ENCODE results near the gene TRPM4. TPM values are rescaled to one million over a fixed set of nuclear protein-coding genes. Genes with fewer than 3 reads are reported as not detected.

TRPM4 gene
- total RNA-seq, 2 experiments from 2014 or later, result 0.40 to 0.54 TPM

DNA sequence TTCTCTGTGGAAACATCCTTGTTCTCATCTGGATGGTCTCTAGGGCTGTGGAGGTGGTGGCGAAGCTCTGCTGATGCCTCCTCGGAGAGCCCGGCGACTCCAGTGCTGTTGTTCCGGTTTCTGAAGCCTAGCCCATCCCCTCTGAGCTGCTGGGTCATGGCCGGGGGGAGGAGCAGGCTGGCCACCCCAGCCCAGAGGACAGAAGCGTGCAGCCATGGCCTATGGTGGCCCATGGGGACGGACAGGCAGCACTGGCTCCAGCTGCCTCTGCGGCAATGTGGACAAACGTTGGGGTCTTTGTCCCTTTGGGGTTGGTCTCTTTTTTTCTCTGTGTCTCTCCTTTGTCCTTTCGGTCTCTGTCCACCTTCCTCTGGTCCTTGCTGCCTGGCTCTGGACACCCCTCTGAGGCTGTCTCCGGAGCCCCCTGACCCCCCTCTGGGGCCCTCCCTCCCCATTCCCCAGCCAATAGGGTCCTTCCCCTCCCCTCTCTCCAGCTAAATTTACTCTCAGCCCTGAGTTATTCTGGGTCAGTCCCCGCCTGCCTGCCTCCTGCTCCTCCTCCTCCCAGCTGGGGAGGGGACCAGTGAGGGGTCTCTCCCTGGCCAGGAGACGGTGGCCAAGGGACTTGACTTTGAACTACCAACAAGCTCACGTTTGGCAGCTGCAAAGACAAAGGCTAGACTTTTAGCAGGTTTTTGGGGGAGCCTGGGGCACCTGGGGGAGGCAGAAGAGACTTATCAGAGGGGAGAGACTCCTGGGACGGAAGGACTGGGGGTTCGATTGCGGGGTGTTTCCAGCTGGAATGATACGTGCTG lies 2.4 kb upstream of the TRPM4 start, which contains the start of gene HRC:
Gene HRC, minus strand, starts transcription at position 392 of the 815 bp plus-strand sequence. Its CDS starts 159 bp downstream, at position 233.
- H3K4me3 Mint-ChIP-seq, result no peak within 1 kb of the TSS

GRCh38 chr19:49155820-49156346 lies 1.7 kb upstream of the TRPM4 start:
- DNase-seq, result no peak
- POLR2A ChIA-PET, result no interaction called here
- H3K27me3 Mint-ChIP-seq, result peaks cover 66% of the 10 kb centered on the region

More for the DNA sequence above, 2.4 kb upstream of the TRPM4 start, which contains the start of gene HRC:
- intact Hi-C loops (cut with micrococcal nuclease), result no loop called here
- H3K36me3 Mint-ChIP-seq (ENCODE audit: low read depth), result no peaks in the 10 kb centered on the region
- POLR2A ChIA-PET, result no interaction called here
- H3K27me3 Mint-ChIP-seq, result peaks cover 64% of the 10 kb centered on the region
- H3K4me1 Mint-ChIP-seq (ENCODE audit: low read depth), result peaks cover 16% of the 10 kb centered on the region
- CTCF ChIA-PET, result interaction anchor here (1.0 kb wide), 1 partner anchor 57 kb away, joined by 3 read pairs; no protein-coding TSS in a partner anchor
- H3K27ac Mint-ChIP-seq, result no peak within 1 kb of the TSS
- no peak for TF ChIP-seq CTCF (IDR thresholded peaks at IDR 0.05)
- DNase-seq (no peak), ATAC-seq (no peak)
- peaks cover 2% of the 10 kb centered on the region for H3K9me3 Mint-ChIP-seq

GRCh38 chr19:49160450-49161189 lies 3.0 kb downstream of the TRPM4 start:
- H3K4me1 Mint-ChIP-seq (ENCODE audit: low read depth), result peaks cover 7% of the 10 kb centered on the region
- TF ChIP-seq CTCF (IDR thresholded peaks at IDR 0.05), result no peak
- H3K27me3 Mint-ChIP-seq, result peaks cover 32% of the 10 kb centered on the region
- H3K9me3 Mint-ChIP-seq, result no peaks in the 10 kb centered on the region
- H3K36me3 Mint-ChIP-seq (ENCODE audit: low read depth), result no peaks in the 10 kb centered on the region
- intact Hi-C loops (cut with micrococcal nuclease), result no loop called here
- no peak overlapping the region for H3K4me3 Mint-ChIP-seq
- ChIA-PET CTCF (interaction anchor here (0.8 to 3.3 kb wide), 5 partner anchors 17 to 79 kb away, joined by 3 to 19 read pairs (median 3); no protein-coding TSS in a partner anchor), POLR2A (no interaction called here)
- no peak for DNase-seq
- no peak for ATAC-seq
- no peak overlapping the region for H3K27ac Mint-ChIP-seq

More at GRCh38 chr19:49155820-49156346, 1.7 kb upstream of the TRPM4 start:
- TF ChIP-seq CTCF (IDR thresholded peaks at IDR 0.05), result no peak
- intact Hi-C loops (cut with micrococcal nuclease), result no loop called here
- no peak overlapping the region for H3K27ac Mint-ChIP-seq
- H3K9me3 Mint-ChIP-seq, result peaks cover 2% of the 10 kb centered on the region
- peaks cover 14% of the 10 kb centered on the region for H3K4me1 Mint-ChIP-seq (ENCODE audit: low read depth)
- no peak overlapping the region for H3K4me3 Mint-ChIP-seq
- no peaks in the 10 kb centered on the region for H3K36me3 Mint-ChIP-seq (ENCODE audit: low read depth)
- ATAC-seq, result no peak
- CTCF ChIA-PET, result interaction anchor here (1.0 kb wide), 1 partner anchor 58 kb away, joined by 3 read pairs; no protein-coding TSS in a partner anchor

DNA sequence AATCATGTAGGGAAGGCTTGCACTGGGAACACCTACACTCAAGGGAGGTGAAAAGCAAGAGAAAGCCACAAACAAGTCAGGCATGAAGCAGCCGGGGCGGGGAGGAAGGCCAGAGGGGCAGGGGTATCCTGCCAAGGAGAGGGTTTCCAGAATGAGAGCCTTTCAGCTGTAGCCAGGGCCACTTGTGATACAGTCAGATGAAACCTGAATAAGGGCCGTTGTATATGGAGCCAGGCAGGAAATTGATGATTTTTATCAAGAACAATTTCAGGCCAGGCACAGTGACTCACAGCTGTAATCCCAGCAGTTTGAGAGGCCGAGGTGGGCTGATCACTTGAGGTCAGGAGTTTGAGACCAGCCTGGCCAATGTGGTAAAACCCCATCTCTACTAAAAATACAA lies 4.4 kb downstream of the TRPM4 start:
- ChIA-PET CTCF (interaction anchor here (3.3 kb wide), 1 partner anchor 36 kb away, joined by 19 read pairs; no protein-coding TSS in a partner anchor), POLR2A (interaction anchor here (0.8 kb wide), 1 partner anchor 11 kb away, joined by 3 read pairs; no protein-coding TSS in a partner anchor)
- DNase-seq (no peak), ATAC-seq (no peak)
- intact Hi-C loops (cut with micrococcal nuclease), result no loop called here
- no peaks in the 10 kb centered on the region for H3K9me3 Mint-ChIP-seq
- H3K4me3 Mint-ChIP-seq, result no peak overlapping the region
- H3K36me3 Mint-ChIP-seq (ENCODE audit: low read depth), result no peaks in the 10 kb centered on the region
- peaks cover 7% of the 10 kb centered on the region for H3K4me1 Mint-ChIP-seq (ENCODE audit: low read depth)
- TF ChIP-seq CTCF (IDR thresholded peaks at IDR 0.05), result no peak
- no peak overlapping the region for H3K27ac Mint-ChIP-seq
- peaks cover 30% of the 10 kb centered on the region for H3K27me3 Mint-ChIP-seq
